ENCODE data around the gene SLC39A12. TPM values are rescaled to one million over a fixed set of nuclear protein-coding genes. Genes with fewer than 3 reads are reported as not detected.

SLC39A12 gene
- total and polyA plus RNA-seq, 10 donors = 0.06 to 0.37 (median 0.11) TPM; not detected in 2

DNA sequence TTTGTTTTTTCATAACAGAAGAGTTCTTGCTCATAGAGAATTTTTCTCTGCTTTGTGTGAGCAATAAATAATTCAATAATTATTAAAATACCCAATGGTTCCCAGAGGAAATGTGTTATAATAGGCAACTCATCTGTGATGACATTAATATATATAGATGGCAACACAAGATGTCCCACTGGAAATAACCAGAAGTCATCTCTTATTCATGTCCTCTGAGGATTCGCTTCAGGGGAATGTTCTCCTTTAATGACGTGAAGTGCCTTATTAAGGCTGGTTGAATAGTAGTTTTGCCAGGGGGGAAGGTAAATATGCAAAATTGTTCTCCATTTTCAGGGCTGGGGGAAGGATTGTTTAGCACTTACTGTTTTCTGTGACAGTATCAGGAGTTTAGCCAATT is 3.1 kb downstream of the SLC39A12 start:
- H3K36me3 ChIP-seq = no peaks in the 10 kb centered on the region
- no peak overlapping the region for H3K4me3 ChIP-seq
- intact Hi-C loops (cut with DNase I; ENCODE audit: low total_unique reads) = no loop called here

DNA sequence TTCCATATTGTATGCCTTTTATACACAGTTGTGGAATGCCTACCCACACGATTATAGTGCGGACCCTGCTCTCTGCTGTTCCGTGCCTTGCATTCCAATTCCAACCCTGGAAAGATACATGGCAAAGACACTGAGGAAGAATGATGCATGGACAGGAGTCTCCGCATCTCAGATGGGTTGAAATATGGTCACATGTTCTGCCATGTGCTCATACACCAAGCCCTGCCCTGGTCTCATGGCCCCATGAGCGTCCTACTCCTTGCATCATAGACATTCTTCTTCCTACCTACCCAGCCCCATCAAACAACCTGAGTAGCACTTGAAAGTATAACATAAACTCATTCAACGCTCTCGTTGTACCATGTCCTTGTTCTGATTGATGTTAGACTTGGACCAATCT is 6.3 kb downstream of the SLC39A12 start:
- H3K9me3 ChIP-seq = peaks cover 0 to 18% (median 5%) of the 10 kb centered on the region in 8 donors
- no peaks in the 10 kb centered on the region for H3K27me3 ChIP-seq (replicated peaks in 1 of 7)
- WGBS, 5 donors = 90 to 96% (median 91%) methylated on average over 7 of the region's 7 CpGs

More for the DNA sequence above, 3.1 kb downstream of the SLC39A12 start:
- H3K27ac ChIP-seq = no peak overlapping the region
- H3K9me3 ChIP-seq = peaks cover 0 to 11% (median 2%) of the 10 kb centered on the region in 8 donors
- DNase-seq = no peak
- H3K27me3 ChIP-seq (replicated peaks in 1 of 7) = no peaks in the 10 kb centered on the region
- no peaks in the 10 kb centered on the region for H3K4me1 ChIP-seq
- WGBS, 5 donors = 78 to 85% (median 81%) methylated on average over 2 of the region's 2 CpGs
- TF ChIP-seq POLR2A (IDR thresholded peaks at IDR 0.05) = no peak
- TF ChIP-seq, protein P1, sequence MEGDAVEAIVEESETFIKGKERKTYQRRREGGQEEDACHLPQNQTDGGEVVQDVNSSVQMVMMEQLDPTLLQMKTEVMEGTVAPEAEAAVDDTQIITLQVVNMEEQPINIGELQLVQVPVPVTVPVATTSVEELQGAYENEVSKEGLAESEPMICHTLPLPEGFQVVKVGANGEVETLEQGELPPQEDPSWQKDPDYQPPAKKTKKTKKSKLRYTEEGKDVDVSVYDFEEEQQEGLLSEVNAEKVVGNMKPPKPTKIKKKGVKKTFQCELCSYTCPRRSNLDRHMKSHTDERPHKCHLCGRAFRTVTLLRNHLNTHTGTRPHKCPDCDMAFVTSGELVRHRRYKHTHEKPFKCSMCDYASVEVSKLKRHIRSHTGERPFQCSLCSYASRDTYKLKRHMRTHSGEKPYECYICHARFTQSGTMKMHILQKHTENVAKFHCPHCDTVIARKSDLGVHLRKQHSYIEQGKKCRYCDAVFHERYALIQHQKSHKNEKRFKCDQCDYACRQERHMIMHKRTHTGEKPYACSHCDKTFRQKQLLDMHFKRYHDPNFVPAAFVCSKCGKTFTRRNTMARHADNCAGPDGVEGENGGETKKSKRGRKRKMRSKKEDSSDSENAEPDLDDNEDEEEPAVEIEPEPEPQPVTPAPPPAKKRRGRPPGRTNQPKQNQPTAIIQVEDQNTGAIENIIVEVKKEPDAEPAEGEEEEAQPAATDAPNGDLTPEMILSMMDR (IDR thresholded peaks at IDR 0.05 in 8 of 11, conservative IDR thresholded peaks at IDR 0.05 in 3 of 11) = no peak
- TF ChIP-seq POLR2AphosphoS5 (IDR thresholded peaks at IDR 0.05) = no peak

DNA sequence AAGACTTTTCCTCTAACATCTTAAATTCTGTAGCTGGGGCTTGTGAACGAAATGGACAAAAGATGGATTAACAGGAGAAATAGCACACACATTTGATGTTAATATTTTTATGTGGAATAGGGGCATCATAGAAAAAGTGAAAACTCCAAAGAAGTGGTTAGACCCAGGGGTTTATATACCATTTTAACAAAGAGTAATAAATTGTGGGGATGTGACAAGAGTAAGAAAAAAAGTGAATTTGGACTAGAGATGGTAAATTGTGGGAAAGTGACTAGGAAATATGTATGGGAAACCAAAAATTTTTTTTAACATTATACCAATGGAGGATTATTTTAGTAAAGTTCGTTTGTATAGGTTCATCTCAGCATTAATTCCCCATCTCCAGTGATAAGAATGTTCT is 8.2 kb downstream of the SLC39A12 start:
- intact Hi-C loops (cut with DNase I; ENCODE audit: low total_unique reads) = no loop called here
- DNase-seq = no peak
- H3K4me3 ChIP-seq = no peak overlapping the region
- H3K36me3 ChIP-seq = no peaks in the 10 kb centered on the region
- no peak overlapping the region for H3K27ac ChIP-seq
- TF ChIP-seq, protein P1 (IDR thresholded peaks at IDR 0.05 in 8 of 11, conservative IDR thresholded peaks at IDR 0.05 in 3 of 11) = no peak
- TF ChIP-seq POLR2A (IDR thresholded peaks at IDR 0.05) (no peak), POLR2AphosphoS5 (IDR thresholded peaks at IDR 0.05) (no peak)
- no peaks in the 10 kb centered on the region for H3K27me3 ChIP-seq (replicated peaks in 1 of 7)
- H3K4me1 ChIP-seq = no peaks in the 10 kb centered on the region
- WGBS, 5 donors = 63 to 80% (median 66%) methylated on average over 2 of the region's 2 CpGs
- H3K9me3 ChIP-seq = peaks cover 0 to 18% (median 5%) of the 10 kb centered on the region in 8 donors

More for the DNA sequence above, 6.3 kb downstream of the SLC39A12 start:
- intact Hi-C loops (cut with DNase I; ENCODE audit: low total_unique reads) = no loop called here
- Histone ChIP-seq H3K36me3 (no peaks in the 10 kb centered on the region), H3K4me1 (no peaks in the 10 kb centered on the region), H3K4me3 (no peak overlapping the region), H3K27ac (no peak overlapping the region)
- DNase-seq = no peak
- TF ChIP-seq, protein P1 (IDR thresholded peaks at IDR 0.05 in 8 of 11, conservative IDR thresholded peaks at IDR 0.05 in 3 of 11) = no peak
- TF ChIP-seq POLR2A (IDR thresholded peaks at IDR 0.05) (no peak), POLR2AphosphoS5 (IDR thresholded peaks at IDR 0.05) (no peak)

DNA sequence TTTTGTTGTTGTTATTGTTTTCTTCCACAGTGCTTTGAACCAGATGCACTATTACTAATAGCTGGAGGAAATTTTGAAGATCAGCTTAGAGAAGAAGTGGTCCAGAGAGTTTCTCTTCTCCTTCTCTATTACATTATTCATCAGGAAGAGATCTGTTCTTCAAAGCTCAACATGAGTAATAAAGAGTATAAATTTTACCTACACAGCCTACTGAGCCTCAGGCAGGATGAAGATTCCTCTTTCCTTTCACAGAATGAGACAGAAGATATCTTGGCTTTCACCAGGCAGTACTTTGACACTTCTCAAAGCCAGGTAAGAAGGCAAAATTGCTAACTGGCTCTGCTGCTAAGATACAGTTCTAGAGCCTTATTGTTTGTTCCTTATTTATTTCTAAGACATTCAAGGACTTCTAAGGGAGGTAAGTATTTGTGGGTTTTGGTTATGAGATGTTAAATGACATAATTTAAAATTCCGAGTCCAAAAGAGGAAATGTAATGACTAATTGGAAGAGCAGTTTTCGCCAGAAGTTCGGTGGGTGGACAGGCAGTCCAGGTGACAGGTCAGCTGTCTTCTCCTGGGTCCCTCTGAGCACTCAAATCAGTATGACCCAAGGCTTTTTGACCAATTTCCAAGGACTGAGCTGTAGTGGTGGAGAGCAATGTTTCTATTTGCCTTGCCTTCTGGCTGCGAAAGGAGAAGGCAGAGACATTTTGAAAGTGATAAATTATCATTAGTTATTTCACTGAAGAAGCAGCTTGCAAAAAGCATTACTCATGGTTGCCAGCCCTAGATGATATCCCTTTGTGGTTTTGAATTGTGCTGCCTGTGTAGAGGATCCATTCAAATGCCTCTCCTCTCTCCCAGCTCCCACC is 10.1 kb downstream of the SLC39A12 start:
- Histone ChIP-seq H3K4me1 (no peaks in the 10 kb centered on the region), H3K9me3 (peaks cover 0 to 18% (median 5%) of the 10 kb centered on the region in 8 donors), H3K27me3 (replicated peaks in 1 of 7) (no peaks in the 10 kb centered on the region), H3K27ac (no peak overlapping the region), H3K4me3 (no peak overlapping the region), H3K36me3 (no peaks in the 10 kb centered on the region)
- TF ChIP-seq, protein P1 (IDR thresholded peaks at IDR 0.05 in 8 of 11, conservative IDR thresholded peaks at IDR 0.05 in 3 of 11) = no peak
- no peak for TF ChIP-seq POLR2A (IDR thresholded peaks at IDR 0.05)
- TF ChIP-seq POLR2AphosphoS5 (IDR thresholded peaks at IDR 0.05) = no peak
- no peak for DNase-seq
- 54 to 60% (median 57%) methylated on average over 4 of the region's 4 CpGs for WGBS, 5 donors
- intact Hi-C loops (cut with DNase I; ENCODE audit: low total_unique reads) = no loop called here

Measured in spleen (tissue), 11 donors.